Esophagus muscularis mucosa (tissue), 4 donors: ENCODE results near the gene BLM.

Experiments
- CTCF ChIP-seq, 3 experiments: fragments of 200-600 bp in 2 of 3; fragments of 450-650 bp in 1 of 3; sonication (generic) in 2 of 3; IDR thresholded peaks; one replicate each; pipeline ENCODE4 v1.5.1; 2017 to 2019; ENCODE audit warnings: antibody characterized with exemption in 3 of 3, mild to moderate bottlenecking in 2 of 3, moderate library complexity in 1 of 3
- EP300 ChIP-seq: sonication (generic); formaldehyde crosslinking; IDR thresholded peaks from one replicate; pipeline ENCODE4 v1.6.1; 2017; ENCODE audit warnings: antibody characterized with exemption
- POLR2AphosphoS5 ChIP-seq, 2 donors: sonication (generic); formaldehyde crosslinking; IDR thresholded peaks; one replicate each; pipeline ENCODE4 v1.6.1; 2017; ENCODE audit warnings: antibody characterized with exemption in 2 of 2

GRCh38 chr15:90790561-90790960, 73.4 kb downstream of the BLM start:
- TF ChIP-seq CTCF (IDR thresholded peaks at IDR 0.05), result no peak
- no peak for TF ChIP-seq POLR2AphosphoS5 (IDR thresholded peaks at IDR 0.05)
- no peak for TF ChIP-seq EP300
